GM15510 (cell line): Measurements from ENCODE around the gene FREM3.

Source experiments
- POLR2A ChIP-seq: IDR thresholded peaks from 3 replicates; pipeline ENCODE4 v1.6.1; 2011; ENCODE audit warnings: borderline replicate concordance; ENCODE audit not compliant: insufficient read length; ENCODE audit errors: extremely low read depth

The FREM3 gene

GRCh38 chr4:143554728-143555597 is 145.5 kb downstream of the FREM3 start:
- no peak for TF ChIP-seq POLR2A

GRCh38 chr4:143549928-143550327 is 150.5 kb downstream of the FREM3 start:
- TF ChIP-seq POLR2A: no peak

DNA sequence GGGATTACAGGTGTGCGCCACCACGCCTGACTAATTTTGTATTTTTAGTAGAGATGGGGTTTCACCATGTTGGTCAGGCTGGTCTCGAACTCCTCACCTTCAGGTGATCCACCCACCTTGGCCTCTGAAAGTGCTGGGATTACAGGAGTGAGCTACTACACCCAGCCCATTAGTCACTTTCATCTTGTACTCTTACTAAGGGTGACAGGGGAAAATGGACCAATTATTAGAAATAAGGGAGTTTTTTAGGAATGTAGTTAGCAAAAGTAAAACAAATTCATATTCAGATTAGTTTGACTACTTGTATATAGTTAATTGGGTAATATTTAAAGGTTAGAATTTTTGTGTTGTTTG is 160.8 kb downstream of the FREM3 start:
- TF ChIP-seq POLR2A: no peak

- no peak for TF ChIP-seq POLR2A
Observed at GRCh38 chr4:143538979-143539669, 161.4 kb downstream of the FREM3 start.

DNA sequence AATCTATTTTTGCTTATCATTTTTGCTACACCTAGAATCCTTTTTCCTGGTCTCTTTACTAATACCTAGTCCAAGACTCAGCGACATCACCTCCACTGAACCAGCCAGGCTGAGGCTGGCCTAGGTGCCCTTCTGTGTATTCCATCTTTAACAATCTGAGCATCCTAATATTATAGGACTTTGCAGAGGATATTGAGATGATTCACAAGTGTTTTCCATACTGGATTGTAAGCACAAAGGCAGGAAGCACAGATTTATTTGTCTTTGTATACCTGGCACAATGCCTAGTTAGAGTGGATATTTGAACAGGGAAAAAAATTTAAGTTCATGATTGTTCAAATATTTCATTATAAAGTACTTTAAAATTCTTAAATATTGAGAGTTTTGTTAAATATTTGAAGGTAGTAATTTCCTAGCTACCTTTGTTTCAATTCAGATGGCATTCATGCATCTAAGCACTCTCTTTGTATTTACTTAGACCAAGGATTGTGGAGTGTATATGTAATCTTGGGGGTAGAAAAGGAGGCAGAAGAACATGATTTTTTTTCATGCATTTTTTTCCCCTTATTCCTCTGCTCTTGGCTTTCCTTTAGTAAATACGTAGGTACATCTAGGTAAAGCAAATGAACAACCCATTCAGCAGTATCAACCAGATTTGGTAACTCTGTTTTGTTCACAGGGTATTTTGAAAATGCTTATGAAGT is 168.5 kb downstream of the FREM3 start:
- TF ChIP-seq POLR2A: no peak

DNA sequence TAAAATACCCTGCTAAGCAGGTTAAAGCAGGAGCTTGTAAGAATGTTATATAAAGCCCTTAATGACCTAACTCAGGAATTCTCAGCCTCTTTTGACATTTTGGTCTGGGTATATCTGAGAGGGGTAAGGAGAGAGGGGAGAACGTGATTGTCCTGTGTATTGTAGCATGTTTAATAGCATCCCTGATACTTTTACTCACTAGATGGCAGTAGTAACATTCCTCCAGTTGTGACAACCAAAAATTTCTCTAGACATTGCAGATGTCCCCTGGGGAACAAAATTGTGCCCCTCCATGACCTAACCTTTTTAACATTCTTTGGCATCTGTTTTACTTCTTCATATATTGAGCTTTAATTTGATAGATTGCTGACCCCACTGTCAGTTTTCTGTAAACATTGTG is 169.1 kb downstream of the FREM3 start:
- TF ChIP-seq POLR2A: no peak
